K562 (cell line): Measurements from ENCODE around the gene GP1BB. TPM values are rescaled to one million over a fixed set of nuclear protein-coding genes. Genes with fewer than 3 reads are reported as not detected.
A peak's percentile ranks its signal among the peaks of the same experiment; 100 is the strongest.

ENCODE experiments used
- CHD7 ChIP-seq: fragments of 200-600 bp; sonication (generic); IDR thresholded peaks from one replicate; pipeline ENCODE4 v1.6.1; 2012; ENCODE audit warnings: mild to moderate bottlenecking, low read depth, low read length, inconsistent platforms
- CTBP1 ChIP-seq: fragments of 450-650 bp; IDR thresholded peaks from 2 replicates; pipeline ENCODE4 v1.6.1; 2016; ENCODE audit warnings: borderline replicate concordance
- MAZ ChIP-seq, 2 experiments: fragments of 450-650 bp in 1 of 2; sonication (generic) in 1 of 2; formaldehyde crosslinking; IDR thresholded peaks in 1 of 2; conservative IDR thresholded peaks in 1 of 2; 2 replicates each; pipeline versions ENCODE4 v1.4.0 to v1.5.0; 2020; ENCODE audit warnings: mild to moderate bottlenecking in 1 of 2, missing genetic modification reagents in 1 of 2
- PRMT5 ChIP-seq: sonication (generic); formaldehyde crosslinking; IDR thresholded peaks from 2 replicates; pipeline ENCODE4 v1.5.0; 2020; ENCODE audit warnings: missing genetic modification reagents
- RB1 ChIP-seq: fragments of 450-650 bp; IDR thresholded peaks from 2 replicates; pipeline ENCODE4 v1.6.1; 2017; ENCODE audit warnings: low read depth, mild to moderate bottlenecking
- REST ChIP-seq, 2 experiments: fragments of 450-650 bp; formaldehyde crosslinking in 1 of 2; IDR thresholded peaks; 2 replicates each; pipeline versions ENCODE4 v1.4.0 to v1.6.1; 2014 to 2020; ENCODE audit warnings: mild to moderate bottlenecking in 2 of 2, borderline replicate concordance in 1 of 2, low read depth in 1 of 2
- polyA plus RNA-seq, 8 experiments: library from polyadenylated mRNA; depleted of rRNA in 4 of 8; stranded (reverse) in 5 of 8; unstranded in 3 of 8; fragments of >200 nt; fragmentation: Nextera tagmentation in 2 of 8; fragmentation: Illumina TruSeq in 1 of 8; extraction: Ambion mirVana in 2 of 8; extraction: Trizol in 1 of 8; gene quantifications; 2 replicates each; pipeline versions ENCODE4 v1.2.1 to v1.2.3, GENCODE V29; 2011 to 2014; ENCODE audit warnings: inconsistent platforms in 1 of 8, missing spikeins in 1 of 8
- total RNA-seq, 7 experiments: library from RNA; depleted of rRNA in 6 of 7; stranded (reverse); fragments of >200 nt in 6 of 7; fragmentation: Illumina TruSeq in 2 of 7; extraction: Trizol in 2 of 7; gene quantifications; 2 replicates each; pipeline versions ENCODE4 v1.2.1 to v1.2.3, GENCODE V29; 2011 to 2021; ENCODE audit warnings: low replicate concordance in 1 of 7

GP1BB gene
- total and polyA plus RNA-seq, 9 of the 15 experiments (the other 6 are each of a cell fraction or from before 2014, with no cell fraction given): 0.69 to 162 (median 2.8) TPM

- TF ChIP-seq CHD7 (peak; percentile 38), RB1 (peak; percentile 39; the same call in 1 of the 2 replicates), REST (IDR thresholded peaks at IDR 0.05; ENCODE audit: borderline replicate concordance) (peak; percentile 55), REST (CRISPR knock-in tag; IDR thresholded peaks at IDR 0.05; ENCODE audit: low read depth) (no peak), PRMT5 (CRISPR knock-in tag) (peak; percentile 28; the same call in 1 of the 2 replicates), CTBP1 (peak; percentile 49; the same call in 1 of the 2 replicates), MAZ (CRISPR knock-in tag; conservative IDR thresholded peaks at IDR 0.05 in 1 of 2, IDR thresholded peaks at IDR 0.05 in 1 of 2) (0 out of 4 replicates have a peak, but pooled peaks of 1 of the 2 experiments have one; percentile 13)
These were observed 29.9 kb downstream of the GP1BB start (continued) for GRCh38 chr22:19753090-19753842.
